Measurements from ENCODE around the gene CLSTN2.

- TF ChIP-seq CTCF (IDR thresholded peaks at IDR 0.05; ENCODE audit: poor library complexity) (no peak), EZH2phosphoT487 (IDR thresholded peaks at IDR 0.05; ENCODE audit: low read depth, severe bottlenecking, unreplicated experiment) (no peak)
These were observed 224.7 kb downstream of the CLSTN2 start for GRCh38 chr3:140159646-140160045.

Data from hepatocyte (in vitro differentiated cells).